SK-N-MC (cell line): ENCODE results near the gene NDUFS8.

Experiments used
- EZH2 ChIP-seq: fragments of 200-600 bp; sonication (generic); IDR thresholded peaks from one replicate; pipeline ENCODE4 v1.6.1; 2017; ENCODE audit warnings: antibody characterized with exemption
- POLR2AphosphoS5 ChIP-seq: IDR thresholded peaks from 2 replicates; pipeline ENCODE4 v1.6.1; 2012; ENCODE audit warnings: mild to moderate bottlenecking, low read depth, low read length, borderline replicate concordance

DNA sequence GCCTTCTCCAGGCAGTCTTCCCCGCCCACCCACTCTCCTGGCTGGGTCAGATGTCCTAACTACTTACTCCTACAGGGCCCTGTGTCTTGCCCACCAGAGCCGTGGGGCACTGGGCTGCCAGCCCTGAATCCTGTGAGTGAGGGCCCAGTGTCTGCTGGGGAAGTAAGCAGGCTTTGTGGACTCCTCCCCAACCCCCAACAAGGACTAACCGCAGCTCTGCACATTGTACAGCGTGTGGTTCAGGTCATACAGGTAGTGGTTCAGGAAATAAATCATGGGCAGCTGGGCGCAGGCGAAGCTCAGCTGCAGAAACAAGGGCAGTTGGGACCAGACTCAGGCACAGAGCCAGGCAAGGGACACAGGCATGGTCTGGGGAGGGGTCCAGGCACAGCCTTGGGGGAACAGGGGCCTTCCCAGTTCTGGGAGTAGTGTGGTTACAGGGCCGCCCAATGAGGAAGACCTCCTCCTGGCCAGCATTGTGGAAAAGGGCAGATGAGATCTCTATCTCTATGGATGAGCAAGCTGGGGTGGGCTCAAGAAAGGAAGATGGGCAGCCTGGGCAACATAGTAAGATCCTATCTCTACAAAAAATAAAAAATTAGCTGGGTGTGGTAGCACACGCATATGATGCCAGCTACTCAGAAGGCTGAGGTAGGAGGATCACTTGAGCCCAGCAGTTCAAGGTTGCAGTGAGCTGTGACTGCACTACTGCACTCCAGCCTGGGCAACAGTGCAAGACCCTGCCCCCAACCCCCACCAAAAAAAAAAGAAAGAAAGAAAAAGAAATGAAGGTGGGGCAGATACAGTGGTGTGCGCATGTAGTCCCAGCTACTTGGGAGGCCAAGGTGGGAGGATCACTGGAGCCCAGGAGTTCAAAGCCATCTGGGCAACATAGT is 32.1 kb upstream of the NDUFS8 start:
- TF ChIP-seq POLR2AphosphoS5, result no peak
- TF ChIP-seq EZH2, result no peak
